DMS114 treated with DMSO at 0.1 percent for 48 hours (cell line): Measurements from ENCODE around the gene DNAJA2.
"Not testable (repeated sequence)": the region's sequence is repeated elsewhere in the genome, so short reads cannot be mapped to it uniquely, and the experiment has no call there.

Source experiments
- DNase-seq: peaks from one replicate; lab custom pipeline; 2025; ENCODE audit not compliant: unreplicated experiment; lab: John Stamatoyannopoulos, UW

The DNAJA2 gene

DNA sequence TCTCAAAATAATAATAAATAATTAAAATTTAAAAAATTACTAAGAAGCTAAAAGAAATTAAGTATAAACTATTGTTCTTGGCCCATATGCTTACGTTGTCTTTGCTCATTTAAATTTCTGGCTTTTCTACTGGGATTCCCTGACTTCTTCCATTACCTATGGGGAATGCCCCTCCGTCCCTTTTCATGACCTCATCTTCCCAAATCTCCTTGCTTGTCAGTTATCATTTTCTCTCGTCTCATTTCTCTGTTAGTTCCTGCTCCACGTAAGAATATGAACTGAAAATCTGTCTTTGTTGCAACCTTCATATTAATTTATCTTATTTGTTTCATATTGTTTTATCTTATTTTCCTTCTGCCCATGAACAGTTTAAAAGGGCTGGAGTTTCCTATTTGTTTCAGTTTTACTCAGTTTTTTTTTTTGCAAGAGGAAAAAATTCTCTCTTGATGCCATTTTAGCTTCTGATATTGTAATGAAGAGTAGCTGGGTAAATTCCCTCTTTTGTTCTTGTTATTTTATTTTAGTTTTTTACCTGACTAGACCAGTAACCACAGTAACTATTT, 2.5 kb upstream of the DNAJA2 start:
- no peak for DNase-seq

DNA sequence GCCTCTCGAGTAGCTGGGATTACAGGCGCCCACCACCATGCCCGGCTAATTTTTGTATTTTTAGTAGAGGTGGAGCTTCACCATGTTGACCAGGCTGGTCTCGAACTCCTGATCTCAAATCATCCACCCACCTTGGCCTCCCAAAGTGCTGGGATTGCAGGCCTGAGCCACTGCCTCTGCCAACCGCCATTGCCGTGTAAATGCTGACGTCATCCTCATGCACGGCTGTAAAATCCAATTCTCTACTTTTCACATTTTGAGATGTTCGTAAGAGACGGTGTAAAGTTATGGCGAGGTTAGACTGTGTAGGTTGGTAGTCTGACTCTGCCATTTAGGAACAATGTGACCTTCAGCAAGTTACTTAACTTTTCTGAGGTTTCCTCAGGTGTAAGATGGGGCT, 1.7 kb upstream of the DNAJA2 start:
- no peak for DNase-seq

DNA sequence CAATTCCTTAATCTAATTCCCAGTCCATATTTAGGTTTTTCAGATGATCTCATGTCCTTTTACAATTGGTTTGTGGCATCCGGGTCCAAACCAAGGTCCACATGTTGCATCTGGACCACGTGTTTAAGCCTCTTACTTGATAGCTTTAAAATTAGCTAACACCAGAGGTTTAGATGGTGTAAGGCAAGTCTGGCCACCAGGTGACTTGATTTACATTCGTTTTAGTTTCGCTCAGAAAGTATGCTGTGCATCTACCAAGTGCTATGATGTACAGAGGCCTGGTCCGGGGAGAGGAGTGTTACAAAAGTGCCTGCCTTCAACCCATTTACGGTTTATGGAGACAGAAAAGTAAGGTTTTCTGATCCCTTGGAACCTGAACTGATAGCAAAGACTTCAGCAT, 878 bp upstream of the DNAJA2 start:
- DNase-seq = no peak

DNA sequence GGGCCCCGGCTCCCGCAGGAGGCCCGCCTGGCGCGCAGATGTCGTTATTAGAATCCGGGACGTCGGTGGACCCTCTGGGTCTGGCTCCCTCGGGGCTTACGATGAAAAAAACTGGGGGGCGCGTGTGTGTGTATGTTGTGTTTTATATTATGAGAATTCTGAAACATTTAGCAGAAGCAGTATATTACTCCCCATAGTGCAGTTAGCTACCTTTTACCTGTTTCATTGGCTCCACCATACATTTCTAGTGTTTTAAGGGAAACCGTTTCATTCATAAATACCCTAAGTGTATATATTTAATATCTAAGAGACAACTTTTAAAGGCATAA, 486 bp upstream of the DNAJA2 start:
- DNase-seq = no peak

DNA sequence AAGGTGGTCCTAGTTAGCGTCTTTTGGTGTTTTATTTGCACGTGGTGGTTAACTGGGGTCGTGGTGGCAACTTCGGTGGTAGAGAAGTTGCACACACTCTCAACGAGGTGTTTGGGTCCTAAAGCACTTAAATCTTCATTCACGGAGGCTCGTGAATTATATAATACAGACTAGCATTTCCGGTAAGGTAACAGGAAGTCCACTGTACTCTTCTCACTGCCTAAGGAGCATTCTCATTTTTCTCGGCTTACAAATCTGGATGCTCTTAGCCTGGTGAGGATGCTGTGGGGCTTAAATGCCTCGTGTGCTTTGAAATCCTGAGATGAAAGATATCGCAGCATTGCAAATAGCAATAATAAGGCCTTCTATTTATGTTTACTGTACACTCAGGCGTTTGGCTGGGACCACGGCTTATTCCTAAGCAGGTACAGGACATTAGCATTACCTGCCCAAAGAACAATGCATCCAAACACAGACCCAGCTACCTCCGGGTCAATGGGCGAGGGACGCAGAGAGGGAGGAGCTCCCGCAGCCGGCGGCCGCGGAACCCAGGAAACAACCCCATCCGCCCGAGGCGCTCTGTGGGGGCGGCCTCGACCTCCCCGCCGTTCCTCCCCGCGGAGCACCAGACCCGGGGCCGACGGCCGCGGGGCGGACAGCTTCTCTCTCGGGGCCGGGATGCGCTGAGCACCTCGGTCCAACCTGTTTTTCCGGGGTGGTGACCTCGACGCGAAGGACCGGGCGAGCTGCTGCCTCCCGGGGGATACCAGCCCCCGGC, 856 bp downstream of the DNAJA2 start:
- DNase-seq = peak; percentile 23

DNA sequence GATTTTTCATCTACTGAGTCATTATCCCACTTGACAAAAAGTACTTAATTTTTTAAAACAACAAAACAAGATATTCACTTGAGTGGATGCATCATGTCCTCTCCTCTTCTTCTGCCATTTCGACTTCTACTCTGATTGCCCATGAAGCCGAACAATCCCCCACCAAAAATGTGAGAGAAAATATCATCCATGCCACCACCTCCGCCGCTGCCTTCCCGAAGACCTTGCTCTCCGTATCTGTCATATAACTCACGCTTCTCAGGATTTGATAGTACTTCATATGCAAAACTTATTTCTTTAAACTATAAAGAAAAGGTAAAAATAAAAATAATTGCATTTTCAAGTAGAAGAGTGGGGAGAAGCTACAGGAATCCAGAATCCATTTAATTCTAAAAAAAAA, 2.2 kb downstream of the DNAJA2 start:
- DNase-seq = no peak

DNA sequence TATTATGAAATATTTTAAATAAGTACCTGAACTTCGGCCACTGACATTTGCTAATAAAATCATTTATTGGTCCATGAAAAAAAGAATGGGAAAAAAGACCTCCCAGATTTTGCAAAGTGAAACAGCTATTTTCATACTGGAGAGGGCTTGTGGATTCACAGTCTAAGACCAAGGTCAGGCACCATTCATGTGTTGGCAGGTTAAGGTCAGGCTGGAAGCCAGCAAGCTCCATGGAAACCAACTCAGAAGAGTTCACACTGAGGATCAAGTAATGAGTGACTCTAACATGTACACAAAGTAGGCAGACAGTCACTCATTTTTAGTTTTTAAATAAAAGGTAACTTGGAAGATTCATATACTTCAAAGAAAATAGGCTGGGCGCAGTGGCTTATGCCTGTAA, 3.4 kb downstream of the DNAJA2 start:
- DNase-seq = no peak

DNA sequence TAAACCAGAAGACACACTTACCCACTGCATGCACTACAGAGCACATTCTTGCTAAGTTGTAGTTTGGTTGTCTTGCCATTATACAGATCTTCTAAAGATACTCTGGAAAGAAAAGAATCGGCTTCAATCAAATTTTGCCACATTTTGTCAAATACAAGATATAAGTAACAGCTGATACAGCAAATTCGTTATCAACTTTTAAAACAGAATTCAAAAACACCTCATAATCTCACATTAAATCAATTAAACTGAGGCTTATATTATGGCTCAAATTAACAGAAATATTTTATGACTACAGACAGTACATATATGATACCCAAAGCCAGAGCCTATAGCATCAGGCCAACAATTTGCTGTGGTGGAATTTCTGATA, 5.4 kb downstream of the DNAJA2 start:
- DNase-seq = no peak

DNA sequence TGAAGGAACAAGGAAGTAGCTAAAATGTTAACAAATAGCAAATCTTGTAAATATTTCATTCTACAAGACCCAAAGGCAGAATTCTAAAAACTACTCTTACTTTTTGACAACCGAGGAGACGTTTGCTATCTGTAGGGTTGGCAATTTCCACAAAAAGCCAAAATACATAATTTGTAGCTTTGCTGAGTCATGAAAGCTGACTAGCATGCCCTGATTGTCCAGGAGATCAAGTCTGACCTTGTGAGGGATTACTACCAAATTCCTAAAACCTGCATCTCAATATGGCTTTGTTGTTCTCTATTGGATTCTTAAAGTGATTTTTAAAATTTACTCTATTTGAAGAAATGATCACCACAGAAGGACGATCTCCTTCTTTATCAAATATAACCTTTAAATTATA, 10.8 kb downstream of the DNAJA2 start:
- no peak for DNase-seq

DNA sequence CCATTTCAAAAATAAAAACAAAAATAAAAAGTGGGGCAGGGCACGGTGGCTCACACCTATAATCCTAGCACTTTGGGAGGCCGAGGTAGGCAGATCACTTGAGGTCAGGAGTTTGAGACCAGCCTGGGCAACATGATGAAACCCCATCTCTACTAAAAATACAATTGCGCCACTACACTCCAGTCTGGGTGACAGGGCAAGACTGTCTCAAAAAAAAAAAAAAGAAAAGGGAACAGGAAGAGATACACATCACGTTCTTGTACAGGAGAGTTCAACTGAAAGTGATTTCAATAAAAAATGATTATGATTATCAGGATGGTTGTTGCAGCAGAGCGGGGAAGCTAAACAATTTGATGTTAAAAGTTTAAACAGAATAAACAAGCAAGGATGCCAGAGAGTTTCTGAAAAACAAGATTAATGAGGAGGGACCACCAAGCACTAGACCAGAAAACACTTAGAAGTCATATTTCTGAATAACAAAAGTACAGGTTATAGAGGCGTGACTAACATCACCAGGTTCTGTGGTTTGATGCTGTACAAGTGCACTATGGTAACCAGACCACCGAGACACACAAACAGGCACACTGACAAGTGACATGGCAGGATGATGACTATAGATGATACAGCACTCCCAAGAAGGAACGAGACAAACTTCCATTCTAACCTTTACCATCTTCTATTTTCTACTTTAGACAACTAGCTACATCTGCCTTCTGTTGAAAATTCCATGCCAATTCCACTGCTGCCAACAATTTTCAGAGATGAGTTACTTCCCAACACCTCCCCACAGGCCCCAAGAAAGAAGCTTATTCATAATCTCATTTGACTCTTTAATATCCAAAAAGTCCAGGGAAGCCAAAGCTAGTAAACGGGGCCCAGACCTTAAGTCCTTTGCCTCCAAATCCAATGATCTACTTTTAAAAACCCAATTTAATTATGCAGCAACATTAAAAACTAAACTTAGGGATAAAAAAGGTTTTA, 11.8 kb downstream of the DNAJA2 start:
- DNase-seq = no peak

DNA sequence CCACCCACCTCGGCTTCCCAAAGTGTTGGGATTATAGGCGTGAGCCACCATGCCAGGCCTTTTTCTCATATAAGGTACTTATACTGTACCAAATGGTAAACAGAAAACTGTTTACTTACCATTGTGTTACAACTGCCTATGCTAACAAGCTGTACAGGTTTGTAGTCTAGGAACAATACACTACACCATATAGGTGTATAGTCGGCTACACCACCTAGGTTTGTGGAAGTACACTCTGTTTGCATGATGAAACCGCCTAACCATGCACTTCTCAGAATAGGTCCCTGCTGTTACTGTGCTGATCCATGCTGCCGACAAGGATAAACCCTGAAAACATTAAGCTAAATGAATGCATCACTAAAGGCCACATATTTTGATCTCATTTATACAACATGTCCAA, 18.9 kb downstream of the DNAJA2 start:
- DNase-seq = no peak

DNA sequence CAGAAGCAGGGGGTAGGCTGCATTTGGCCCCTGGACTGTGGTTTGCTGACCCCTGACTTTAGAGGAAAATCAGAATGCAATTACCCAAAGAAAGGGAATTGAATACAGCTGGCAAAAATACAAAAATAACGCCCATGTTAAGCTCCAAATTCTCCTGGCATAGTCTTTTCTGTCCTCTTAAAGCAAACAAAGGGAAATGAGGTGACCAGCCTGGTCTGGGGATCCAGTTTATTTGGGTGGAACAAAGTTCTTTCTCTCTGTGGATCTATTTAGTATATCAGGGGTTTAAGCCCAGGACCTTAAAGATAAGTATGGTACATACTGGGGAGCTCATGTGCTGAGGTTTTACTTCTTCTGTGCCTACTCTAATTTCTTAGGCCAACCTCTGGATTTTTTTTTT, 23.5 kb downstream of the DNAJA2 start:
- no peak for DNase-seq

DNA sequence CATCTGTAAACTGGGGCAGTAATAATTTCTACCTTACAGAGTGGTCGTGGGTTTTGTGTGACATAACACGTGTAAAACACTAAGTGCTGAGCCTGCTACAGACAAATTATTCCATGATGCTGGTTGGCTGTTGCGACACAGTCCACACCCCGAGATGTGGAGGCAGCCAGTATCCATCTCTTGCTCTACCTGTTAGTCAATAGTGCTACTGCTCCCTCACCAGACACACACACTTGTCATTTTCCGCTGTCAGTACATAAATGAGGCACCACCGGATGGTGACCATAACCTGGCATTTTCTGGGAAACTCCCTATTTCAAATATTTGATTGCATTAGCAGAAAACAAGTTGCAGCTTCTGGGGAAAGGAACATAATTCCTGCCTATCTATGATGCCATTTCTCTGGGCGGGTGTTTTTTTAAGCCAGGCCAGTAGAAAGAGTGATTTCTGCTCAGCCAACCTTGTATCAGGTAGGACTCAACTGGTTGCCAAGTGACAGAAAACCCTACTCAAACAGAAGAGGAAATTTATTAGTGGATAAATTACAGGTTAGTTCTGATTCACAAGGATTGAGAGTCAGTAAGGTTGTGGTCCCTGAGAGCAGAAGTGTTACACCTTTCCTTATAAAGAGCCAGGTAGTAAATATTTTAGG, 24.1 kb downstream of the DNAJA2 start:
- no peak for DNase-seq

DNA sequence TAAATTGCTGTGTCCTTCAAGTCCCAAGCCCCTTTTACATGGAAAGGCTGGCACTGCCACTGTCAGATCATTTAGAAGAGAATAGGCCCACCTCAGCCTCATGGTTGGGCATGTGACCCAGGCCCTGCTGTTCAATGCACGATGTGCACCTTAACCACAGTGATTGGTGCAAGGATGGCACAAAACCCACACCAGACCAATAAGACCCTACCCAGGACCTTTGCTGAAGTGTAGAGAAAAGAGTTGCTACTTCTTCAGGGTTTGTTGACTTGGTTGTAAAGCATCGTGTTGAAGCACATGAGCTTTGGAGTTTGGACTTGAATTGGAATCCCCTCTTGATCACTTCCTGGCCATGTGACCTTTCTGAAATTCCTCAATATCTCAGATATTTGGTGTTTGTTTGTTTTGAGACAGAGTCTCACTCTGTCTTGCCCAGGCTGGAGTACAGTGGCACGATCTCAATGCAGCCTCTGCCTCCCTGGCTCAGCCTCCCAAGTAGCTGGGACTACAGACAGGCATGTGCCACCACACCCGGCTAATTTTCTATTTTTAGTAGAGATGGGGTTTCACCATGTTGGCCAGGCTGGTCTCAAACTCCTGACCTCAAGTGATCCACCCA, 24.8 kb downstream of the DNAJA2 start:
- DNase-seq = no peak

DNA sequence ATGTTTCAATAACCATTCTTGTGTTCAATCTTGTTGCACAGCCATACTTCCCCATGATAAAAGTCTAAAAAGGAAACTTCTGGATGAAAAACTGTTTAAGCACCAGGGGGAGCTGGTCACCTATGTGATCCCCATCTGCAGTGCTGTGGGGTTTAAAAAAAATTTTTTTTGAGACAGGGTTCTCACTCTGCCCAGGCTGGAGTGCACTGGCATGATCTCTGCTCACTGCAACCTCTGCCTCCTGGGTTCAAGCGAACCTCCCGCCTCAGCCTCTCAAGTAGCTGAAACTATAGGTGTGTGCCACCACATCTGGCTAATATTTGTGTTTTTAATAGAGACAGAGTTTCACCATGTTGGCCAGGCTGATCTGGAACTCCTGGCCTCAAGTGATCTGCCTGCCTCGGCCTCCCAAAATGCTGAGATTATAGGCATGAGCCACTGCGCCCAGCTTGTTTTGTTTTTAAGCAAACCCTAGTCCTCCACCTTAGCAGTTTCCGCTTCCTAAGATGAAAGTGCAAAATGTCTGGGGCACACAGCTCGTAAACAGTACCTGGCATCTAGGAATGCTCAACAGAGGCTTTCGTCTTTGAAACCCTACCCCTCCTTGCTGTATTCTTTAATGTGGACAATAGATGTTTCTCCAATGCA, 25.4 kb downstream of the DNAJA2 start:
- DNase-seq = peak; percentile 25

DNA sequence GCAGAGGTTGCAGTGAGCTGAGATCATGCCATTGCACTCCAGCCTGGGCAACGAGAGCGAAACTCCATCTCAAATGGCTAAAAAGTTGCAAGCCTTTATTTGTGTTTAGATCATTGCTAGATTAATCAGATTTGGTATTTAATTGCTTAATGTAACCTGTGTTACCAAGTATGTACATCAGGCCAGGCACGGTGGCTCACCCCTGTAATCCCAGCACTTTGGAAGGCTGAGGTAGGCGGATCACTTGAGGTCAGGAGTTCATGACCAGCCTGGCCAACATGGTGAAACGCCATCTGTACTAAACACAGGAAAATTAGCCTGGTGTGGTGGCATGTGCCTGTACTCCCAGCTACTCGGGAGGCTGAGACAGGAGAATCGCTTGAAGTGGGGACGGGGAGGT, 28.8 kb downstream of the DNAJA2 start:
- not testable (repeated sequence) for DNase-seq

DNA sequence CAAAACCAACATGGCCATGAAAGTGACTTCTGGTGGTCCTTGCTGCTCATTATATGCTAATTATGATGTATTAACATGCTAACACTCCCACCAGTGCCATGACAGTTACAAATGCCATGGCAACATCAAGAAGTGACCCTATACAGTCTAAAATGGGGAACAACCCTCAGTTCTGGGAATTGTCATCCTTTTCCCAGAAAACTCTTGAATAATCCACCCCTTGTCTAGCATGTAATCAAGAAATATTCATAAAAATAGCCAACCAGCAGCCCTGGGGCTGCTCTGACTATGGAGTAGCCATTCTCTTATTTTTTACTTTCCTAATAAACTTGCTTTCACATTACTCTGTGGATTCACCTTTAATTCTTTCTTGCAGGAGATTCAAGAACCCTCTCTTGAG, 35.9 kb downstream of the DNAJA2 start:
- no peak for DNase-seq

DNA sequence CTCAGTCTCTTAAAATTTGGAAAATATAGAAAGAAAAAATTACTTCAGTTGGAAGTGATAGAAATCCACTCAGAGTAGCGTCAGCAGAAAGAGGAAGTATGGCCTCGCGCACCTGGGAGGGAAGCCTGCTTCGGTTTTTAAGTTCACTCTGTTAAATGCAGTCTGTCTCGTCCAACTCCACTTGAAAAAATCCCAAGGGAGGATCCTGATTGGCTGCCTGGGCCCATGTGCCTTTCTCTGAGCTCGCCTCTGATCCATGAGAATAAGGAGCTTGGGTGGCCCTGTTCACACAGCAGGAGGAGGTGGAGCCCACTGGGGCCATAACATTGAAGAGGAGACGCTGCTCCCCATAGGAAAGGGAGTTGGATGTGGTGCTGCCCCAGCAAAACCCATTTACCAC, 40.7 kb downstream of the DNAJA2 start:
- DNase-seq = no peak

DNA sequence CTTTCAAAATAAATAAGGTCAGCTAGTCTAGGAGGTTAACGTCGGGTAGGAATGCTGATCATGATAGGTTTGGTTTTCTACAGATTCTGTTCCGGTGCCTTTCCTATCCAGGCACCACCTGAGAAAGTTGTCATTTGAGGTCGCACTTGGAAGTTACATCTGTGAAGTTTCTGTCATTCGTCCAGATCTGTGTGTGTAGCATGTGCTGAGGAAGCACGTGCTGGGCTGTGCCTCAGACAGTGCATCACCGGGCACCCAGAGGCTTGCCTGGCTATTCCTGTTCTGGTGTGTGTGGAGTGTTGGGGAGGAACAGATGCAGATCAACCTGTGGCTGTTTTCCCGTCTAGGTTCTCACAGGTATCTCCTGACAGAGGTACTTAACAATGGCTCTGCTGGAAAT, 42.6 kb downstream of the DNAJA2 start:
- DNase-seq = no peak
